ENCODE results near the gene RCAN2.

The RCAN2 gene

DNA sequence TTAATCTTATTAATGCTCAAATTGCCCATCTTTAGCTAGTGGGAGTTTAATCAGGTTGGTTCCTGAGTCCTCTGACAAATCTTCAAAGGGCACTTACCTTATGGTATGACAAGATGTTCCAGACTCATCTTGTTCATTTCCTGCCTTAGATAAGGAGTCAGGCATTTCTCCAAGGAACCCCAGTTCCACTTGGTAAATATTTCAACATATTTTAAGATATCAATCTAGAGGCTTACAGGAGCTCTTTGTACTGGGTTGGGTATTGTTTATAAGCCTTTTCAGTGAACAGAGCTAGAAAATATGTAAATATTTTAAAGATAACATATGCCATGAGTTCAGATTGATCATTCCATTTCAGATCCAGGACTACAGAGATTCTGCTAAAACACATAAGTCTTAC is 159.8 kb downstream of the RCAN2 start:
- DNase-seq: no peak

DNA sequence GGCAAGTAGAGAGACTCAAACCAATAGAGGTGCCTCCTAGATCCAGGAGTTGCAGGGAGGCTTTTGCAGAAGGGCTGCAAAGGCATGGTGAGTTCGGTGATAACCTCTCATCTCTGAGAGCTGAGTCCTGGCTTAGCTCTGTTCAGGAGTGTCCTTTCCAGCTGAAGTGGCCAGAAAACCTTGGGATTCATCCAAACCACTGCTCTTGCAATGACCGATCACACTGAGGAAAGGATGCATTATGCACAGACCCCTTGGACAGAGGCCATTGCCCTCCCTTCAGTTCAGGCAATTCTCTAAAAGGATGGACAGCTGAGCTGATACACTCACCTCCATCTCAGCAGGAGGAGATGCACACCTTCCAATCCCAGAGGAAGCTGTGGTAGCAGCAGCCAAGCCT is 161.7 kb downstream of the RCAN2 start:
- DNase-seq: no peak

DNA sequence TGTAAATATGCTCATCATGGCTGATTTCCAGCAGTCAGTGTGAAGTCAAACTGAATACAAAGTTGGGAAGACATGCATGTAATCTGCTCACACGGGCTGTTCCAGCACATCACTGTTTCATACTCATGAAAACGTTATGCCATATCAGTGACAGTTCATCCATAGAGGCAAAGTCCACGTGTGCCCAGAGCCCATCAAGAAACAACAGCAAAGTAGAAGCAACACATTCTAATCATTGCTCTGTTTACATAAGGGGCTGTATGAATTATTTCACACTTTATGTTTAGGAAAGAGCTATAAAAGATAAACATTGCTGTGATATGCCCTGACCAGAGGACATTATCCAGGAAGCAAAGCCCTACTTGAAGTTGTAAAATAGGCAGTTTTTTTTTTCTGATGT is 163.5 kb downstream of the RCAN2 start:
- no peak for DNase-seq

DNA sequence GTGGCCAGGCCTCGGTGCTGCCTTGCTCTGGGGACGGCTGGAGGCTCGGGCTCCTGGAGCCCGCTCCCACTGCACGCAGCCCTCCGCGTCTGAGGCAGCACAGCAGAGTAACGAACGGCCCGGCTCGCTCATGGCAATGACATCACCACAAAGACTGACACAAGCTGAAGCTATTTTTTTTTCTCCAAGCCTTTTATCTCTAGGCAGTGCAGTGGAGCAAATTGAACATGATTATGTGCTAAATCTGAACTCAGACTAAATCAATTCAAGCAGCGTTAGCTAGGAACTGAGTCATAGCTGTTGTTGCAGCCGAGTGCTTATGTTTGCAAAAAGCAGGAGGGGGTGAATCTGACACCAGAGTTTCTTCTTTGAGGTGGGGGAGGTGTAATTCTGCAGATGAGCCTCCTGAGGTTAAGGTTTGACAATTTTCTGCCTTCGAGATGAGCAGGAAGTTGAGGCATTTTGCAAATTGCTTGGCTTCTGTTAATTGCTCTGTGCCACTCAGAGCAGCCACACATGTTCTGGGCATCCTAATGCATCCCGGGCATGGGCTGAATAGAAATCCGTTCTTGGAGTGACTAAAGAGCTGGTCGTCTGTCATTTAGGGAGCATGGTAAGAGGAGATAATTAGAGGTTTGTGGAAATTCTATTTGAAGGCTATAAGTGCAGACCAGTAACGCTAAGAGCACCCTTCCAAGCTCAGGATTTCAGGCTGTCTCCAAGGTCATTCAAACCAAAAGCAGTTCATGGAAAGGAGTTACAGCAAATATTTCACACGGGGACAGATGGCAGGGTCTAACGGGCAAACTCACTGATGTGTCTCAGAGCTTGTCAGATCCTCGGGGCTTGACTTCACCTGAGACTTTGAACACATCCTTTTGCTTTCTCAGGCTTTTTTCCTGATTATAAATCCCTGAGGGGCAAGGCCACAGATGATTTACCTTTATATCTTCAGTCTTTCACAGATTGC is 165.4 kb downstream of the RCAN2 start:
- DNase-seq: peak; percentile 83

DNA sequence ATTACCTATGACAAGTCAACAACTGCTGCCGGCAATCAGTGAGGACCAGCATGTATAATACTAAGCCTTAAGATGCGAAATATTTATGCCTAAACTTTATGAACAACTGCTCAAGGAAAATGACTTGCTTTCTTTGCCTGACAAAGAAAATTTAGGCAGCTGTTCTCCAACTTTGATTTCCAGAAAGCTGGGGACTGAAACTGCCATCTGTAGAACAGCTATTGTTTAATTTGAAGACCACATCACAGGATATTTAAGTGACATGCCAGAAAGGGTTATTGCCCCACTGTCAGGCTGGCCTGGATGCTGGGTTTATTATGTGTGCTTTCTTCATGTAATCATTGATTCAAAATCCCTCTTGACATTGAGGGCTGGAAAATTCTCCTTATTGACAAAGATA is 166.5 kb downstream of the RCAN2 start:
- DNase-seq: no peak

DNA sequence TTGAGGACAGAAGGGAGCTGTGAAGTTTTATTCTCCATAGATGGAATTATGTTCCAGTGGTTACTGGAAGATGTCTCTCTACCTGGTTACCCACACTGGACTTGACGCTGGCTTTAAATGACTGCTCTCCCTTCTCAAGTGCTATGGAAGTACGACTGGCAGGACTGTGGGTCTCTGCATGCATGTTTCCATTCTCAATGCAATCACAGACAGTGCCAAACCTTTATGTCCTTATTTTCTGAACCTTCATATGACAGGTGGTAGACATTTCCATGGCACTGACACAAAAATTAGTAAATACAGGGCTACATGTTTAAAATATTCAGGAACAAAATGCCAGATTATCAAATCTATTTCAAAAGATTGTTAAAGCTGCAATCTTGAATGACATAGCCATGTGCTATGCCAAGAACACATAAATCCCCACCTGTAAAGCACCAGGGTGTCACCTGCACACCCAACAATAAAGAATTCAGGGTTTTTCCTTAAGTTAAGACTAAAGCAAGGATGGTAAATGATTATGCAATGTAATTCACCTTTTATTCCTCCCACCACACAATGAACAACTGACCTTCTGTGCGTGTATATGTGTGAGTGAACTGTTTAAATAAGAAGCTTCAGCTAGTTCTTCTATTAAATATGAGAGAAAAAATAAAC is 167.2 kb downstream of the RCAN2 start:
- DNase-seq: no peak

DNA sequence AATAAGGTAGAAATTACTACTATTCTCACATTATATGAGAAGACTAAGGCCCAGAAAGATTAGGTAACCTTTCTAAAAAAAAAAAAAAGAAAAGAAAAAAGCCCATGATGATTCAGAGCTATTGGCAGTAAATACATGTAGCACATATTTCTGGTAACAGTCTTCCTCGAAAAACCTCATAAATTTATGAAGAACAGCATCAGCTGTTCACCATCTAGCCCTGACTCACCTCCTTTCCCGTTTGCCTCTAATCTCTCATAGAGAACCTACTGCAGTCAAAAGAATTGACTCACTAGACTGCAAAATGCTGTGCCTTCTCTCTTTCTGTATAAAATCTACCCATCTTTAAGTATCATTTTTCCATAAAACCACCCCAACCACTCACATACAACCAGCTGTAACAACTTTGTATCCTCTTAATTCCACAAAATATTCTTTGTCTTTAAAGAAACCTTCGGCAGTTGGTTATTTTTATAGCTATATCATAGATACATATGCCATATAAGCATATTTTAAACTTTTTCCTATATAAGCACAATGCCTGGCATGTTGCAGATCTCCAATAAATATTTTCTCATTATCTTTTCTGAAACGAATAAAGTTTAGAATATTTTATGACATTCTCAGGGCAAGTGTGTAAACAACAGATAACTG is 167.8 kb downstream of the RCAN2 start:
- DNase-seq: no peak

DNA sequence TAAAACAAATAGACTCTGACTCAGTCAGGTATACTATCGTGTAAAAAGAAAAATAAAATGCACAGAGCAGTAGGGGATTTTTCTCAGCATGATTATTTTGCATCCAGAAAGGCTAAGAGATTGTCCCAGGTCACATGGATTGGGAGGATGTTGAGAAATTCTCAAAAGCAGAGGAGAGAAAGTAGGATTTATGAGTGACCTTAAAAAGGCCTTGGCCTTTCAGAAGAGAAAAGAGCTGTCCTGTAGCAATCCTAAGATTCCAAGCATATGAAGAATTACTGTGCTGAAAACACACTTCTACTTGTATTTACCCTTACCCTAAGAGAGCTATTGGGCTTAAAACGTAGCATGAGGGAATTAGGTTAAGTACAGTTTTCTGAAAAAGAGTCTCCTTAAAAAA is 170.7 kb downstream of the RCAN2 start:
- DNase-seq: no peak

DNA sequence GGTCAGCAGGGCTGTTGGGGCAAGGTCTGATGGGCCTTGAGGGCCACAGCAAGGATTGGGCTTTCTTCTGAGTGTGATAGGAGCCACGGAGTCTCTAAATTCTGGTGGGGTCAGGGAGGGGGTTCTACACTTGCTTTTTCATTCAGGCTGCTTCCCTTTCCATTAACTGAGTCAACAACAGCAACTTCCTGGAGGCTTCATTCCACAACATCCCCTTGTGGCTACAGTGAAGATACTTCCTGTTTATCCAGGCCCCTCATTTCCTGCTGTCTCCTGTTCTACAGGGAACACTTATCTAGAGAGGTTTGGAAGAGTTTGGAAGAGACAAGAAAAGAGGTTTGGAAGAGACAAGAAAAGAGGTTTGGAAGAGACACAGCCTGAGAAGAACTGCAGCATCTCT is 175.7 kb downstream of the RCAN2 start:
- no peak for DNase-seq

DNA sequence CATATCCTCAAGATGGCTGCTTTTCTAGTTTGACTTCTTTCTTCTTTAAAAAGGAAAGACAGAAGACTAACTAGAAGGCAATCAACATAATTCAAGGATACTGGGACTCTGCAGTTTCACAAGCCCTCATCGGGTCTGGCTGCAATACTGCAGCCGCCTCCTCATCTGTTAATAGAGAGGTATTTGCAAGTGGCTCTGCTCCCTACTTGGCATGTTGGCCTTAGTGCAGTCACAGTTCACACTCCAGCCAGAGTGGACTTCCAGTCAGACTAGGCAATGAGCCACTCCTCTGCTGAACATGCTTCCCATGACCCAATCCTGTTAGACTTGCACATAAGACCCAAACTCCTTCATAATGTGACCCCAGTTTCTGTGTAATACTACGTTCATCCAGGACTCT is 178.6 kb downstream of the RCAN2 start:
- DNase-seq: no peak

DNA sequence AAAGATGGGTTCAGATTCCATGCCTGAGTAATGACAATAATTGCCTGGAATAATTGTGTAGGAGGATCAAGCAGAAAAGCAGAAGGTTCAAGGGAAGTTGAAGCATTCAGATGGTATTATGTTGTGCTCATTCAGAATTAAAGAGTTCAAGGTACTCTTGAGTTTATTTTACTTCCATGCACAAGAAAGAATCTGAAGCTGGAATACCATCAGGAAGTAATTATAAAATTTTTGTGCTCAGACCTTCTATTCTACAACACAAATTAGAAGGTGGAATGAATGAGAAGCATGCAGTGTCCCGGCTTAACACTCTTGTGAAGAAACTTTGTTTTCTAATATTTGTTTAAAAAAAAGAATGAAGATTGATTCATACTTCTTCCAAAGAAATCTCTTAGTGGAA is 181.1 kb downstream of the RCAN2 start:
- DNase-seq: no peak

DNA sequence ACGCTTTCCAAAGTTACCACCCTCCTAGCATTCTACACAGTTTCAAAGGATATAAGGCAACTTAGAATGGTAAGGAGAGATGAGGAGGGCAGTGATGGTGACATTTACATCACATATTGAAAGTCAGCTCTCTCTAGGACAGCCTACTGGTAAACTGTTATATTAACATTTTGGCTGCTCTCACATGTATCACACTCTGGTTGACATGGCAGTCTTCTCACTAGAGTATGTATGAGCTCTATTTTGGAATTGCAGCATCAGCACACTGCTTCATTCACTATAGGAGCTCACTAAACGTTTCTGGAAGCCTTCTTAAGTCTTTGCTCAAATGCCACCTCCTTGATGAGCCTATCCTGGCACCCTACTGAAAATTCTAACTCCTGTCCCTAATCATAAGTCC is 184.8 kb downstream of the RCAN2 start:
- DNase-seq: no peak

DNA sequence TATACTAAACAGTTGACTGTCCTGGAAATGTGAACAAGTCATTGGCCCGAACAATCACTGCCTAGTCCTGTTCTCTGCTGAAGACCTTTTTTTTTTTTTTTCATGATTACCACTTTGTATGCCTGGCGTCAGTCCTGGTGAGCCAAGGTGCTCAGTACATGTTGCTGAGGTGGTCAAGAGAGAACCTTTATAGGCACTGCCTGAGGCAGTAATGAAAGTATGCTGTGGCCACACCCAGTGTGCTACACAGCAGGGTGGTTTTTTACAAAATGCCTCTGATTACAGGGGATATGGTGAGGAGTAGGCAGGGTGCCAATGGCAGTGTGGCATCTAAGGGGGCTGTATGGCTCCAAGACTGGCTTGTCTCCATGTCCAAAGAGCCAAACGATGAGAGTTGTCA is 185.4 kb downstream of the RCAN2 start:
- DNase-seq: no peak

DNA sequence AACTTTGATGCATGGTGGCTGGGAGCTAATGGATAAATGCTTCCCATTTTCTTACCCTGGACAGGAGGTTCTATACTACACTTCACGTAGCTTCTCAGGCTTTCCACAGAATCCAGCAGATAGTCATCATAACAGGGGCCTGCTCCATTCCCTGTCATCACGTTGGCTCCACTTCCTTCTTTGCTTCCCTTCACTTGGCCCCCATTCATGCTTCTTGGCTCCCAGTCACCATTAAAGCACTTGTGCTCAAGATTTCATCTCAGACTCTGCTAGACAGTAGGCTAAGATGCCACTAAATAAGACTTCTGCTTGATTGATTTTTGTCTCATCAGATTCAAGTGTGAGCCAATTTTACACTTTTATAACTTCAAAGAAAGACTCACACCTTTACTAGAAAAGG is 186.0 kb downstream of the RCAN2 start:
- DNase-seq: no peak

DNA sequence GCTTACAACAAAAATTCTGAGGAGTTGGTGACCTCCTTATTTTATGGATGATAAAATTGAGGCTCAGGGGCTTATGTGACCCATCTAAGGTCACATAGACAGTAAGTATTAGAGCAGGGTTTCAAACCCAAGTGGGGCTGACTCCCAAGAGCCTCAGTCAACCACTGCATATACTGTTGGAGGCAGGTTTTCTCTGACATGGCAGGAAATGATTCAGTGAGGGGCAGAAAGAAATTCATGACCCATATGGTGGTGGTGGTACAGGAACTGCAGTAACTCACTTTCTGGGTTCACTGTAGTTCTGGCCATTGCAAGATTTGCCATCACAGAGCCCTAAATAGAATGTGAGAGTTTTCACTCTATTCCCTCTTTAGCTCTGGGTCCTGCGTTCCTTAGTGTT is 188.4 kb downstream of the RCAN2 start:
- DNase-seq: no peak

DNA sequence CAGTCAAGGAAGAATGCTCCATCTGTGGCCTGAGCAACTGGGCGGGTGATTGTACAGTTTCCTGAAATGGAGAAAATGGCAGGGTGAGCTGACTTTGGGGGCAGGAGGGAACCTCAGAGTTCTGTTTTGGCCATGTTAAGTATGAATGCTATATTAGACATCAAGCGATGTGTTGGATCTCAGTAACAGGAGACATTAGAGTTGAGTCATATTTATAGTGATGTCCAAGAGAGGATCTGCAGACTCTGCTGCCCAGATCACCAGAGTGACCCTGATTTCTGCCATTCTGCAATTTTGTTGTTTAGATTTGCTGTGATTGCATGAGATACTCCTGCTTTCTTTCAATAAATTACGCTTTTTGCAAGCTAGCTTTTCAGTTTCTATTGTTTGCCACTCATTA is 189.1 kb downstream of the RCAN2 start:
- DNase-seq: no peak

DNA sequence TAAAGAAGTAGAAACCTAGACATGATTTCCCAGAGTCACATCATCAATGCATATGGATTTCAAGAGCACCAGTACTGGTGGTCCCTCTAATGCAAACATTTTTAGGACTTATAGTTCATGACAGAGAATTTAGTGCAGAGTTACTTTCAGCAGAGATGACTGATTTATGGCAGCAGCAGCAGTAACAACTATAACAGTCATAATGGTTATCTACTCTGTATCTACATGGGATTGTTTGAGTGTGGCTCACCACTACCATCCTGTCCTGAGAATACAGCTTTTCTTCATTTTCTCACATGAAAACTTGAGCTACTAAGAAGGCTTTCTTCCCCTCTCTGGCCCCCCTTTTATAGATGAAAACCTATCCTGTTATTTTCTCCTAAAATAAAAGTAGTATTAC is 192.0 kb downstream of the RCAN2 start:
- no peak for DNase-seq

DNA sequence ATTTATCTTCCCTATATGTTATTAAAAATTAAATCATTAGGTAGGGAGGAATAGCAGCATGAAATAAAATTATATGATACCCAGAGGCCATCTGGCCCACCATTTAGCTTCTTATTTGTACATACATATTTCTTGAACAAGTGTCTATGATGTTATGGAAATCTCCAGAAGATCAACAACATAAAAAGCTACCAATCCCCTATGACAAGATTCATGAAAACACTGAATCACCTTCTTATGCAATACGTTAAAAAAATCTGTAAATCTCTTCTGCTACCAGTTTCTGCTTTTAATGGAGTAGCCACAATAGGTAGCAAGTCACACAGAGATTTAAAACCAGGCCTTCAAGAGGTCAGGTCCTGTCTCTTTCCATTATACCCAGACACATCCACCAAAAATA is 194.7 kb downstream of the RCAN2 start:
- DNase-seq: no peak

DNA sequence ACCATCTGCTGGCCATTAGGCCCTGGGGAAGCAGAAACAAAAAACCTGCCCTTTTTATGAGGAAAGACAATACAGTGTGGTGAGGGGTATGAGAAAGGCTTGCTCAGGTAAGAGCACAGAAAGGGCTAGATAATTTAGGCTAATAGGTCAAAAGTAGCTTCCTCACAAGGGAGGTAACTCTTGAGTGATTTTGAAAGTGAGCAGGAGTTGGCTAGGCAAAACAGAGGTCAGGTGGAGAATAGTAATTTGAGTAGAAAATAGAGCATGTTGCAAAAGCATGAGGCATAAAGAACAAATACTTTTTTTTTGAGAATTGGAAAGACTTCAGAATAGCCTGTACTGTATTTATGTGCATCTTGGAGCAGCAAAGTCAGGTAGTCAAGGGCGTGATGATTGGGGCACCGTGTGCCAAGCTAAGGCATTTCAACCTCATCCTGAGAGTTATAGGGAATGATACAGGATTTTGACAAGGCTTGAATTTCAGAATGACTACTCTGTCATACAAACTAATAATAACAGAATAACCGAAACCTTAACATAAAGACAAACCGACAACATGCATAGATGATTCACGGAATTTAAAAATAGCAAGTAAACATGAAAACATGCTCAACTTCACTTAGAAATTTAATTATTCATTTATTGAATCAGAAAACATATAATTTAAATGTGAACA is 197.5 kb downstream of the RCAN2 start:
- DNase-seq: no peak

DNA sequence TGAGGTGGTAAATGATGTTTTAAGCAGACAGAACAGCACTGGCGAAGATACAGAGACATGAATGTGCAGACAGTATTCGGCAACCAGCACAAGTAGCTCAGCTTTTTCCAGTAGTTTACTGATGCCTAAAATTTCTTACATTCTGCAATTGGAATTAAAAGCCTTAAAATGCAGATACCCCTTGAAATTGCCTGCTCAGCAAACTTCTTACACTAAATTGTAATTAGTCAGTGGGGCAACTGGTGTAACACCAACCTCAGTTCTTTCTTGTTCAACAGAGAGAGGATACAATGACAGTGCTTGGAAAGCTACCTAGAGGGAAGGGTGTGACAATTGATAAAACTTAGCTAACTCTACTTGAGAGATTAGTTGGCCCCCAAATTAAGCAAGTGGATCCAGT is 199.4 kb downstream of the RCAN2 start:
- no peak for DNase-seq

DNA sequence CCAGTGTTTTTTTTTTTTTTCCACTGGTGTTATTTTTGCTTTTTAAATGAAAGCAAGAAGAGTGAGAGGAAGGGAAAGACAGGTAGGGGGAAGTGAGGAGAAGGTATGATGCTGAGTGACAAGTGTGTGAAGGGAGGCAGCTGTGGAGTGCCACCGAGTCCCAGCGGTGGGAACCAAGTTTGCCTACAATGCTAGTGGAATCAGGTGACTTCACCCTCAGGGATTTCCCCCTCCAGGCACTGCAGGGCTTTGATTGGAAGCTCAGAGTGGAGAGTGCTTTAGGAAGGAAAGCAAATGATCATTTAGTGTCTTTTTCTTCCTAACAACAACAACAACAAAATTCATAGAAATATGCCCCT is 200.0 kb downstream of the RCAN2 start:
- DNase-seq: no peak

DNA sequence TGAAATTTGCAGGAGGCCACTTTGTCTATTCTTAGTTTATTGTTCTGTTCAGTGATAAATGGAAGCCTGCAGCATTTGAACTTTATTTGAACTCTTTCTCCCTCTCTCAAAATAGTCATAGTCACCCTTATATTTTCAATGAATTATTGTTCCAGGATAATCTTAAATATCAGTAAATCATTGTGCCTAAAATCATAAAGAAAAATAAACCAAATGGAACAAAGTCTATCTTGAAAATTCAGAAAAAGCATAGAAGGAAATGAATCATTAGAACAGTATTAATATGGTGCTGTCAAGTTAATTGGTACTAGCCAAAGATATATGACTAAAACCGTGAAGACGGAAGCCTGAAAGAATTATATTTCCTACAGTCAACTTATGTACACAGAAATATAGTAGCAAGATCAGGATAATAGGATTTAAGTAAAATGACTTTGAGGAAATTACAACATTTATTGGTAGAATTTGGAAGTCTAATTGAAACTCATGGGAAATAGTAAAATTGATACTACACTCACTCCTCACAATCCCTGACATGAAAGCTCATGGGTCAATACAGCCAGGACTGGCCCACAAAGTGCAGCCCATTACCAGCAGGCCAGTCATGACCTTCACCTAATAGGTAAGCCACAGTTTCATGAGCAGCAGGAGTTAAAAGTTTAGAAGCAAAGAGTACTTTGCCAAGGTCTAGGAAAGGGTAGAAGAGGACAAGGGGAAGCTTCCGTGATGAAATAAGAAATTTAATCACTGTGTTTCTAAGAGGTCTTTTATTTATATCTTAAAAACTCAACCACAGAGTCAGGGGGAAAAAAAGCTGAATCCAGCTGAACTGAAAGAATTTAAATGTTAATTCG is 200.6 kb downstream of the RCAN2 start:
- no peak for DNase-seq

DNA sequence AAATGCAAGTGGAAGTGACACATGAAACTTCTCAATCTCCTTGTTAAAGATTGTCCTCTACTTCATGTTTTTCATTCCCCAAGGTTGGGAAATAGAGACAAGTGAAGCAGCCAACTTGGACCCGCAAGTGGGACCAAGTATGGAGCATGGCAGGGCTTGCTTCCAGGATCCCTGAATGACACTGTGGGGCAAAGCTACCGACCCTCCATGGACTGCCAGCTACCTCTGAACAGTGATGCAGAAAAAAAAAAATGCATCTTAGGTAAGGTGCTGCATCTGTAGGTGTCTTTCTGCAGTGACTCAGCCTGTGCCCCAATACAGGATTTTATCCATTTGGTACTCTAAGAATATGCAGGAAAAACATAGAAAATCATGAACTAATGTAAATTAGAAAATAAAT is 201.4 kb downstream of the RCAN2 start:
- DNase-seq: no peak
